Right lobe of liver (tissue), 6 donors: ENCODE data around the gene IP6K3. TPM values are rescaled to one million over a fixed set of nuclear protein-coding genes. Genes with fewer than 3 reads are reported as not detected.

Experiments
- ATAC-seq, 4 donors: fragments of 200-7000 bp; cut with Tn5 transposase; one replicate each; pipeline ENCODE4 v1.9.1; 2020; ENCODE audit warnings: mild to moderate bottlenecking in 4 of 4, moderate library complexity in 4 of 4
- DNase-seq, 3 donors: peaks; one replicate each; pipeline ENCODE4 v3.0.0-alpha.2; 2020
- H3K27ac ChIP-seq, 3 donors: fragments of 200-600 bp; one replicate each; pipeline ENCODE4 v1.8.0; 2022
- H3K27me3 ChIP-seq, 2 donors: fragments of 200-600 bp; one replicate each; pipeline ENCODE4 v1.8.0; 2022
- H3K36me3 ChIP-seq, 4 donors: fragments of 200-600 bp; sonication (generic) in 1 of 4; one replicate each; pipeline versions ENCODE4 v1.5.1 to v1.8.0; 2017 to 2022; ENCODE audit warnings: control low read depth in 1 of 4
- H3K4me1 ChIP-seq, 4 donors: fragments of 200-600 bp; sonication (generic) in 1 of 4; one replicate each; pipeline versions ENCODE4 v1.5.1 to v1.8.0; 2017 to 2022; ENCODE audit warnings: control low read depth in 1 of 4
- H3K4me3 ChIP-seq, 3 donors: fragments of 200-600 bp; one replicate each; pipeline ENCODE4 v1.8.0; 2022
- H3K9me3 ChIP-seq, 4 donors: fragments of 200-600 bp; sonication (generic) in 1 of 4; one replicate each; pipeline versions ENCODE4 v1.5.1 to v1.8.0; 2017 to 2022; ENCODE audit warnings: control low read depth in 1 of 4
- CTCF ChIP-seq, 4 donors: fragments of 200-600 bp in 3 of 4; fragments of 450-650 bp in 1 of 4; IDR thresholded peaks; one replicate each; pipeline versions ENCODE4 v1.5.1 to v1.8.0; 2016 to 2022; ENCODE audit warnings: antibody characterized with exemption in 4 of 4, mild to moderate bottlenecking in 2 of 4
- POLR2A ChIP-seq: fragments of 450-650 bp; IDR thresholded peaks from one replicate; pipeline ENCODE4 v1.6.1; 2017; ENCODE audit warnings: antibody characterized with exemption, mild to moderate bottlenecking
- WGBS: methylation state at CpG from one replicate; pipeline ENCODE4 v1.1.6; 2018; ENCODE audit warnings: low coverage, low lambda C conversion rate; ENCODE audit not compliant: insufficient coverage; ENCODE audit errors: missing lambda C conversion rate; 5-methylcytosine and 5-hydroxymethylcytosine counted together
- intact Hi-C, 2 donors: fragments of 100-400 bp; cut with DNase I; formaldehyde crosslinking; loops; one replicate each; pipeline versions ENCODE4 v1.11.2 to v1.14.1; 2022
- total RNA-seq, 6 experiments: library from RNA; depleted of rRNA in 2 of 6; stranded (reverse); fragments of >200 nt in 2 of 6; fragmentation: NEBNext Ultra II Directional in 3 of 6; extraction: Animal tissue kit (Norgen Biotek cat#: 25700) in 3 of 6; gene quantifications; one replicate each; pipeline versions ENCODE4 v1.1.0 to v1.2.4, GENCODE V29; 2016 to 2023
- donor health status: DM: no; HTN: yes; CAD: no.
- donor health status: DM: no; HTN: no; CAD: no.
- donor health status: DM: no; HTN: no; CAD: no.
- donor health status: DM: no; HTN: yes; CAD: no.
- donor health status: DM: no; HTN: yes; CAD: no.

The IP6K3 gene
- total RNA-seq, 6 experiments from 2014 or later: 4.8 to 28.0 (median 9.7) TPM

DNA sequence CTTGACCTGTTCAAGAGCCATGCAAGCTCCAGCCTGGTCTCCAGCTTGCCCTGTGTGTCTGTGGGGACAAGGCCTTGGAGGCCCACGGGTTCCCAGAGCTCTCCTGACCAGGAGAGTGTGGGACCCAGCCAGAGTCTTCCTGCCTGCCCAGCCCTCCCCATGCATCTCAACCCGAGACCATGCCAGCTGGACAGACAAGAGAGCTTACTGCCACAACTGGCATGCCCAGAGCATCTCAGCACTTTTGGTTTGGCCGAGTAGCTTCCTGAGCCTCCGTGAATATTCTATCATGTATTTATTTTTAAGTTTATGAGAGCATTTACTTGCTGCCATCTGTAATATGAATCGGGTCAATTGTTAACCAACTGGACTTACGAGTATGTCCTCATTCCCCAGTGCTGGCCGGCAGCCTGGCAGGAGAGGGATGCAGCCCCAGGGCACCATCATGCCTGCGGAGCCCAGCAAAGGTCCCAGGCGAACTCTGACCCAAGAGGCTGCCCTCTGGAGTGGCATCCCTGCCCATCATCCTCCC is 14.9 kb downstream of the IP6K3 start:
- H3K9me3 ChIP-seq: no peaks in the 10 kb centered on the region
- intact Hi-C loops: no loop called here
- DNase-seq (peak; percentile 61 to 90 (median 80)), ATAC-seq (peak; percentile 39 to 80 (median 70))
- peaks cover 0 to 7% (median 1%) of the 10 kb centered on the region in 4 donors for H3K36me3 ChIP-seq
- peak overlapping the region in 1 of 3 donors; percentile 40 for H3K27ac ChIP-seq
- TF ChIP-seq POLR2A (no peak), CTCF (IDR thresholded peaks at IDR 0.05) (no peak)
- H3K4me3 ChIP-seq: no peak overlapping the region
- 82% methylated on average over 5 of the region's 9 CpGs for WGBS
- H3K27me3 ChIP-seq: no peaks in the 10 kb centered on the region
- H3K4me1 ChIP-seq: peaks cover 0 to 21% (median 0%) of the 10 kb centered on the region in 4 donors

- DNase-seq: peak in 1 of 3 donors; percentile 29
Observed at GRCh38 chr6:33731035-33731434, 15.7 kb downstream of the IP6K3 start.

DNA sequence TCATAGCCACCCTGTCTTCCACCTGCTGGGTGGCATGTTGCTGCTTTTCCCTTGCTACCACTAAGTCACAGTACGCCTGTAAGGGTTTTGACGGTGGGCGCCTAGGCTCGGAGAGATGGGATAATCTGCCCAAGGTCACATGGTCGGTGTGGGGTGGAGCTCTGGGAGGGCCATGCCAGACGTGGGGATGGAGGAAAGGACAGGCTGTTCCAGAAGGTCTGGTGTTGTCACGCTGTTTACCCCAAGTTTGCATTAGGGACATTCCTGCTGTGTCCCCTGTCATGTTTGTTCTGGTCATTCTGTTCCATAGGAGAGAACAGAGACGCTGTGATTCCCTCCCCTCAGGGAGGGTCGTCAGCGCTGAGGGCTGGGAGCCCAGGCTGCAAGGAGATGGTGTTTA is 16.1 kb downstream of the IP6K3 start:
- no peak overlapping the region for H3K4me3 ChIP-seq
- no peak for TF ChIP-seq POLR2A
- no peak for TF ChIP-seq CTCF (IDR thresholded peaks at IDR 0.05)
- no peak overlapping the region for H3K27ac ChIP-seq
- H3K27me3 ChIP-seq: no peaks in the 10 kb centered on the region
- ATAC-seq (no peak), DNase-seq (peak in 2 of 3 donors; percentile 4 to 34)
- 79% methylated on average over 6 of the region's 10 CpGs for WGBS
- H3K4me1 ChIP-seq: peaks cover 0 to 21% (median 0%) of the 10 kb centered on the region in 4 donors
- H3K36me3 ChIP-seq: peaks cover 0 to 7% (median 1%) of the 10 kb centered on the region in 4 donors
- no peaks in the 10 kb centered on the region for H3K9me3 ChIP-seq
- intact Hi-C loops: no loop called here

More at GRCh38 chr6:33731035-33731434, 15.7 kb downstream of the IP6K3 start:
- Histone ChIP-seq H3K4me1 (peaks cover 0 to 21% (median 0%) of the 10 kb centered on the region in 4 donors), H3K27me3 (no peaks in the 10 kb centered on the region), H3K9me3 (no peaks in the 10 kb centered on the region), H3K27ac (no peak overlapping the region), H3K4me3 (no peak overlapping the region), H3K36me3 (peaks cover 0 to 7% (median 1%) of the 10 kb centered on the region in 4 donors)
- TF ChIP-seq POLR2A: no peak
- no peak for TF ChIP-seq CTCF (IDR thresholded peaks at IDR 0.05)
- no CpG with 5 or more reads among the region's 7 CpGs for WGBS
- ATAC-seq: no peak
- intact Hi-C loops: no loop called here

GRCh38 chr6:33729059-33729458 is 17.6 kb downstream of the IP6K3 start:
- DNase-seq: peak in 1 of 3 donors; percentile 37
- peaks cover 0 to 21% (median 0%) of the 10 kb centered on the region in 4 donors for H3K4me1 ChIP-seq
- no peak overlapping the region for H3K4me3 ChIP-seq
- ATAC-seq: no peak
- no CpG with 5 or more reads among the region's 6 CpGs for WGBS
- H3K27me3 ChIP-seq: no peaks in the 10 kb centered on the region
- no peak overlapping the region for H3K27ac ChIP-seq
- intact Hi-C loops: no loop called here
- peaks cover 0 to 4% (median 0%) of the 10 kb centered on the region in 4 donors for H3K36me3 ChIP-seq
- TF ChIP-seq CTCF (IDR thresholded peaks at IDR 0.05): no peak
- no peak for TF ChIP-seq POLR2A
- H3K9me3 ChIP-seq: no peaks in the 10 kb centered on the region
